Heart left ventricle (tissue), 16 donors: ENCODE data around the gene PIGN. TPM values are rescaled to one million over a fixed set of nuclear protein-coding genes. Genes with fewer than 3 reads are reported as not detected.

Source experiments
- ATAC-seq, 4 donors: fragments of 200-7000 bp; cut with Tn5 transposase; one replicate each; pipeline ENCODE4 v1.9.1; 2020 to 2022; ENCODE audit warnings: moderate library complexity in 4 of 4, mild to moderate bottlenecking in 3 of 4, moderate number of reproducible peaks in 1 of 4
- DNase-seq, 5 donors: peaks; one replicate each; pipeline ENCODE4 v3.0.0-alpha.2; 2020
- H3K27ac ChIP-seq, 12 donors: fragments of 200-600 bp; sonication (generic) in 4 of 12; one replicate each; pipeline versions ENCODE4 v1.5.0 to v1.8.0; 2016 to 2022; ENCODE audit warnings: mild to moderate bottlenecking in 2 of 12
- H3K27me3 ChIP-seq, 9 donors: fragments of 200-600 bp; sonication (generic) in 2 of 9; one replicate each; pipeline versions ENCODE4 v1.5.1 to v1.8.0; 2016 to 2022; ENCODE audit warnings: mild to moderate bottlenecking in 3 of 9
- H3K36me3 ChIP-seq, 9 donors: fragments of 200-600 bp; sonication (generic) in 2 of 9; one replicate each; pipeline versions ENCODE4 v1.5.0 to v1.8.0; 2018 to 2022; ENCODE audit warnings: mild to moderate bottlenecking in 2 of 9
- H3K4me1 ChIP-seq, 12 donors: fragments of 200-600 bp; sonication (generic) in 4 of 12; one replicate each; pipeline versions ENCODE4 v1.5.0 to v1.8.0; 2016 to 2022; ENCODE audit warnings: mild to moderate bottlenecking in 3 of 12
- H3K4me3 ChIP-seq, 12 donors: fragments of 200-600 bp; sonication (generic) in 4 of 12; one replicate each; pipeline versions ENCODE4 v1.5.0 to v1.8.0; 2017 to 2022; ENCODE audit warnings: mild to moderate bottlenecking in 9 of 12, moderate library complexity in 4 of 12
- H3K9me3 ChIP-seq, 12 donors: fragments of 200-600 bp; sonication (generic) in 4 of 12; one replicate each; pipeline versions ENCODE4 v1.5.0 to v1.8.0; 2016 to 2022; ENCODE audit warnings: mild to moderate bottlenecking in 1 of 12
- CTCF ChIP-seq, 12 donors: fragments of 200-600 bp; sonication (generic) in 4 of 12; IDR thresholded peaks; one replicate each; pipeline versions ENCODE4 v1.5.0 to v1.8.0; 2018 to 2022; ENCODE audit warnings: antibody characterized with exemption in 12 of 12, mild to moderate bottlenecking in 5 of 12
- POLR2A ChIP-seq, 2 donors: fragments of 450-650 bp; IDR thresholded peaks; one replicate each; pipeline ENCODE4 v1.6.1; 2017; ENCODE audit warnings: antibody characterized with exemption in 2 of 2, mild to moderate bottlenecking in 2 of 2, moderate library complexity in 2 of 2
- WGBS, 4 donors: extraction: QIAGEN DNeasy Blood & Tissue Kit in 2 of 4; methylation state at CpG; one replicate each; pipeline versions ENCODE4 v1.1.5 to v1.1.7; 2013 to 2018; 5-methylcytosine and 5-hydroxymethylcytosine counted together
- intact Hi-C, 10 donors: fragments of 100-400 bp; cut with DNase I; formaldehyde crosslinking; loops; one replicate each; pipeline versions ENCODE4 v1.11.1 to v1.14.2; 2022
- polyA plus RNA-seq, 2 donors: library from polyadenylated mRNA; stranded (reverse); fragments of 200-250 nt; gene quantifications; one replicate each; pipeline ENCODE4 v1.2.3, GENCODE V29; 2013
- total RNA-seq, 9 donors: library from RNA; depleted of rRNA in 2 of 9; stranded (reverse); fragments of >200 nt in 2 of 9; fragmentation: NEBNext Ultra II Directional in 3 of 9; extraction: Animal tissue kit (Norgen Biotek cat#: 25700) in 3 of 9; gene quantifications; one replicate each; pipeline versions ENCODE4 v1.1.0 to v1.2.4, GENCODE V29; 2016 to 2023
- donor health status: ischemic (EF 13 %, LVEDD 7.1; RV severe dilation, severe dysfunction).
- donor health status: healthy with polysubstance abuse.
- donor health status: DM: no; HTN: yes; CAD: no.
- donor health status: DM: no; HTN: no; CAD: no.
- donor health status: ischemic (EF 25% LVEDD 6.9; RV normal size, moderate dysfunction).
- donor health status: ischemic (EF 25% LVEDD 5.7; RV mildly dilated, moderate dysfunction).
- donor health status: healthy.
- donor health status: DM: yes; HTN: yes; CAD: no.
- donor health status: ischemic (EF 35%, LVEDD 5.7; RV mildly dilated, moderate dysfunction).
- donor health status: nonischemic (EF 11% LVEDD 7.7; RV severe dilation, severe dysfunction).
- donor health status: DM: yes; HTN: yes; CAD: no.
- donor health status: PGD.
- donor health status: ischemic (EF 29% LVEDD 5.4; RV normal size, mild dysfunction).
- donor health status: nonischemic (EF 23%, LVEDD 6.1; RV moderate dilation, normal function).

PIGN gene
- total and polyA plus RNA-seq, 11 donors = 4.3 to 29.6 (median 20.7) TPM

GRCh38 chr18:62122330-62122729 is 64.5 kb downstream of the PIGN start:
- H3K9me3 ChIP-seq = peaks cover 0 to 13% (median 0%) of the 10 kb centered on the region in 12 donors
- DNase-seq = no peak
- no peak for ATAC-seq
- no peak overlapping the region for H3K27ac ChIP-seq
- intact Hi-C loops = loop anchor here in 3 of 10 donors (10.0 kb wide), 3 partner anchors 218 to 568 kb away; partner anchors contain the start of gene RNF152 (in 1 of the 3)
- 86 to 99% (median 91%) methylated on average over 1 of the region's 1 CpG for WGBS, 4 donors
- no peak overlapping the region for H3K4me3 ChIP-seq
- H3K4me1 ChIP-seq = peaks cover 0 to 12% (median 0%) of the 10 kb centered on the region in 12 donors
- no peaks in the 10 kb centered on the region for H3K27me3 ChIP-seq
- H3K36me3 ChIP-seq = no peaks in the 10 kb centered on the region
- TF ChIP-seq CTCF (IDR thresholded peaks at IDR 0.05) (no peak), POLR2A (IDR thresholded peaks at IDR 0.05) (no peak)

DNA sequence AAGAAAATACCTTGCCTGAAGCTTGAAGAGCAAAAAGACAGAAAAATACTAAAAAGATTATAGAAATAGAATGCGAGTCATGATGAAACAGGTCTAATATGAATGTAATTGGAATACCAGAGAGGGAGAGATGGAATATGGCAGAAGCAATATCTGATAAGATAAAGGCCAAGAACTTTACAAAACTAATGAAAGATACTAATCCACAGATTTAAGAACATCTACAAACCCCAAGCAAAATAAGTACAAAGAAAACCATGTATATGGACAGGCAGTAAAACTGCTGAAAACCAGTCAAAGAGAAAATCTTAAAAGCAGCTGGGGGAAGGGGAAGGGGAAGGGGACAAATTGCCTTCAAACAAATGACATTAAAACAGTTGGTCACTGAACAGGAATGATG is 67.0 kb downstream of the PIGN start:
- DNase-seq (no peak), ATAC-seq (no peak)
- Histone ChIP-seq H3K9me3 (peaks cover 0 to 13% (median 0%) of the 10 kb centered on the region in 12 donors), H3K36me3 (no peaks in the 10 kb centered on the region), H3K27me3 (no peaks in the 10 kb centered on the region), H3K27ac (no peak overlapping the region), H3K4me1 (peaks cover 0 to 12% (median 0%) of the 10 kb centered on the region in 12 donors), H3K4me3 (no peak overlapping the region)
- intact Hi-C loops = loop anchor here in 3 of 10 donors (10.0 kb wide), 3 partner anchors 215 to 565 kb away; partner anchors contain the start of gene RNF152 (in 1 of the 3)
- no peak for TF ChIP-seq CTCF (IDR thresholded peaks at IDR 0.05)
- no peak for TF ChIP-seq POLR2A (IDR thresholded peaks at IDR 0.05)
- 96 to 99% (median 98%) methylated on average over 1 of the region's 1 CpG for WGBS, 4 donors

GRCh38 chr18:62118328-62118727 is 68.5 kb downstream of the PIGN start:
- TF ChIP-seq POLR2A (IDR thresholded peaks at IDR 0.05) (no peak), CTCF (IDR thresholded peaks at IDR 0.05) (no peak)
- intact Hi-C loops = no loop called here
- ATAC-seq = peak in 2 of 4 donors; percentile 63 to 68
- peaks cover 0 to 13% (median 0%) of the 10 kb centered on the region in 12 donors for H3K9me3 ChIP-seq
- H3K36me3 ChIP-seq = no peaks in the 10 kb centered on the region
- H3K27me3 ChIP-seq = no peaks in the 10 kb centered on the region
- no peak overlapping the region for H3K4me3 ChIP-seq
- no peak for DNase-seq
- H3K27ac ChIP-seq = no peak overlapping the region
- H3K4me1 ChIP-seq = peaks cover 0 to 12% (median 0%) of the 10 kb centered on the region in 12 donors

- TF ChIP-seq CTCF (IDR thresholded peaks at IDR 0.05) (no peak), POLR2A (IDR thresholded peaks at IDR 0.05) (no peak)
- intact Hi-C loops = no loop called here
- Histone ChIP-seq H3K27ac (no peak overlapping the region), H3K9me3 (no peaks in the 10 kb centered on the region), H3K4me1 (no peaks in the 10 kb centered on the region), H3K36me3 (peaks cover 0 to 20% (median 5%) of the 10 kb centered on the region in 9 donors), H3K4me3 (no peak overlapping the region), H3K27me3 (no peaks in the 10 kb centered on the region)
- ATAC-seq (no peak), DNase-seq (no peak)
- WGBS, 4 donors = 88 to 100% (median 97%) methylated on average over 1 of the region's 1 CpG
Measured at GRCh38 chr18:62109676-62110075, 77.2 kb downstream of the PIGN start.
